HG02840 (cell line): ENCODE measurements around the gene MFAP5.
"Not testable (repeated sequence)": the region's sequence is repeated elsewhere in the genome, so short reads cannot be mapped to it uniquely, and the experiment has no call there.

Experiments used
- ATAC-seq: cut with Tn5 transposase; IDR thresholded peaks from one replicate; pipeline ENCODE4 v1.9.1; 2021; ENCODE audit warnings: mild to moderate bottlenecking, moderate library complexity, moderate number of reproducible peaks; ENCODE audit not compliant: unreplicated experiment, low FRiP score

The MFAP5 gene

GRCh38 chr12:8676651-8677050, 14.0 kb upstream of the MFAP5 start:
- no peak for ATAC-seq

- ATAC-seq, result no peak
Observed at GRCh38 chr12:8675591-8676036, 13.0 kb upstream of the MFAP5 start.

GRCh38 chr12:8672381-8672780, 9.8 kb upstream of the MFAP5 start:
- ATAC-seq, result no peak

- no peak for ATAC-seq
Observed at GRCh38 chr12:8668441-8668840, 5.8 kb upstream of the MFAP5 start.

- no peak for ATAC-seq
Observed at GRCh38 chr12:8667270-8667669, 4.6 kb upstream of the MFAP5 start.

- ATAC-seq, result no peak
Observed at GRCh38 chr12:8665759-8666158, 3.1 kb upstream of the MFAP5 start.

- ATAC-seq, result no peak
Observed at GRCh38 chr12:8664228-8664913, 1.7 kb upstream of the MFAP5 start.

GRCh38 chr12:8661751-8662150, 875 bp downstream of the MFAP5 start:
- ATAC-seq, result no peak

GRCh38 chr12:8661016-8661415, 1.6 kb downstream of the MFAP5 start:
- ATAC-seq, result no peak

- ATAC-seq, result no peak
Observed at GRCh38 chr12:8658346-8658745, 4.3 kb downstream of the MFAP5 start.

- ATAC-seq, result no peak
Observed at GRCh38 chr12:8655421-8655820, 7.2 kb downstream of the MFAP5 start.

GRCh38 chr12:8648576-8649205, 13.9 kb downstream of the MFAP5 start:
- peak; percentile 54 for ATAC-seq

- no peak for ATAC-seq
Observed at GRCh38 chr12:8647968-8648367, 14.7 kb downstream of the MFAP5 start.

- peak; percentile 69 for ATAC-seq
Observed at GRCh38 chr12:8644345-8645248, 18.0 kb downstream of the MFAP5 start.

GRCh38 chr12:8642775-8643174, 19.9 kb downstream of the MFAP5 start:
- ATAC-seq, result no peak

GRCh38 chr12:8639936-8640335, 22.7 kb downstream of the MFAP5 start:
- no peak for ATAC-seq

GRCh38 chr12:8638951-8639350, 23.7 kb downstream of the MFAP5 start:
- ATAC-seq, result no peak

- no peak for ATAC-seq
Observed at GRCh38 chr12:8637666-8638065, 25.0 kb downstream of the MFAP5 start.

- no peak for ATAC-seq
Observed at GRCh38 chr12:8637244-8637643, 25.4 kb downstream of the MFAP5 start.

GRCh38 chr12:8636581-8636980, 26.0 kb downstream of the MFAP5 start:
- ATAC-seq, result no peak

GRCh38 chr12:8636007-8636346, 26.6 kb downstream of the MFAP5 start:
- ATAC-seq, result not testable (repeated sequence)
